IMR-90 (cell line): Measurements from ENCODE around the gene ARHGEF10L. TPM values are rescaled to one million over a fixed set of nuclear protein-coding genes. Genes with fewer than 3 reads are reported as not detected.

Experiments used
- ATAC-seq: fragments of 200-7000 bp; cut with Tn5 transposase; 2 replicates; pipeline ENCODE4 v1.9.1; 2020; ENCODE audit warnings: low read depth, mild to moderate bottlenecking, moderate library complexity
- BruUV-seq: library from RNA; stranded (reverse); fragments of 400-500 nt; replicated peaks from 2 replicates; lab custom pipeline; 2021; lab: Mats Ljungman, UMichigan
- CTCF ChIA-PET: fragments of 300-600 bp; formaldehyde crosslinking; extraction: SDS; loops from one replicate; lab custom pipeline; 2021; ENCODE audit warnings: antibody characterized with exemption; lab: Yijun Ruan, JAX
- POLR2A ChIA-PET: fragments of 300-600 bp; sonication (Branson Sonifier 250); formaldehyde crosslinking; loops from one replicate; lab custom pipeline; 2022; ENCODE audit warnings: antibody characterized with exemption; ENCODE audit not compliant: unreplicated experiment; lab: Charles Lee
- DNase-seq: peaks from one replicate; pipeline ENCODE4 v3.0.0; 2013
- H2AFZ ChIP-seq: replicated peaks from 2 replicates; pipeline ENCODE3; 2013; ENCODE audit warnings: low read length, mild to moderate bottlenecking; ENCODE audit not compliant: poor library complexity
- H2AK5ac ChIP-seq: 2 replicates; pipeline ENCODE4 v1.6.1; 2013; ENCODE audit warnings: low read depth, low read length, inconsistent platforms
- H2AK9ac ChIP-seq: replicated peaks from 2 replicates; pipeline ENCODE3; 2013; ENCODE audit warnings: mild to moderate bottlenecking, low read depth, low read length, moderate library complexity; ENCODE audit not compliant: poor library complexity
- H2BK120ac ChIP-seq: 2 replicates; pipeline ENCODE4 v1.6.1; 2013; ENCODE audit warnings: low read depth, low read length, inconsistent platforms
- H2BK15ac ChIP-seq: 3 replicates; pipeline ENCODE4 v1.6.1; 2013; ENCODE audit warnings: low read depth, low read length, inconsistent platforms
- H2BK20ac ChIP-seq: 2 replicates; pipeline ENCODE4 v1.6.1; 2013; ENCODE audit warnings: low read depth, mild to moderate bottlenecking, inconsistent platforms, low read length, moderate library complexity
- H2BK5ac ChIP-seq: 2 replicates; pipeline ENCODE4 v1.6.1; 2013; ENCODE audit warnings: mild to moderate bottlenecking, low read depth, low read length, inconsistent platforms; ENCODE audit not compliant: poor library complexity, severe bottlenecking
- H3K14ac ChIP-seq: replicated peaks from 2 replicates; pipeline ENCODE4 v1.6.1; 2013; ENCODE audit warnings: low read depth, low read length, inconsistent platforms
- H3K18ac ChIP-seq: 2 replicates; pipeline ENCODE4 v1.6.1; 2013; ENCODE audit warnings: low read depth, low read length, control low read depth
- H3K23ac ChIP-seq: 2 replicates; pipeline ENCODE4 v1.6.1; 2013; ENCODE audit warnings: low read depth, low read length, inconsistent platforms
- H3K27ac ChIP-seq: 2 replicates; pipeline ENCODE4 v1.5.1; 2013; ENCODE audit warnings: mild to moderate bottlenecking, control low read depth, low read length; ENCODE audit not compliant: insufficient read depth
- H3K27me3 ChIP-seq: 2 replicates; pipeline ENCODE4 v1.6.1; 2013; ENCODE audit warnings: low read length; ENCODE audit not compliant: control insufficient read depth, insufficient read depth
- H3K36me3 ChIP-seq: 2 replicates; pipeline ENCODE4 v1.6.1; 2013; ENCODE audit warnings: low read length, mixed read lengths; ENCODE audit not compliant: control insufficient read depth, insufficient read depth
- H3K4ac ChIP-seq: 2 replicates; pipeline ENCODE4 v1.6.1; 2013; ENCODE audit warnings: low read depth, low read length, inconsistent platforms
- H3K4me1 ChIP-seq: 2 replicates; pipeline ENCODE4 v1.6.1; 2013; ENCODE audit warnings: low read length, mixed read lengths; ENCODE audit not compliant: control insufficient read depth, insufficient read depth
- H3K4me2 ChIP-seq: 2 replicates; pipeline ENCODE4 v1.6.1; 2013; ENCODE audit warnings: low read depth, mild to moderate bottlenecking, control low read depth, low read length, moderate library complexity
- H3K4me3 ChIP-seq: 2 replicates; pipeline ENCODE4 v1.5.1; 2013; ENCODE audit warnings: low read depth, mild to moderate bottlenecking, control low read depth, low read length, moderate library complexity; ENCODE audit not compliant: insufficient read depth
- H3K56ac ChIP-seq: 2 replicates; pipeline ENCODE4 v1.6.1; 2013; ENCODE audit warnings: low read length, inconsistent platforms; ENCODE audit not compliant: insufficient read depth; ENCODE audit errors: extremely low read depth
- H3K79me1 ChIP-seq, 2 experiments: 2 replicates each; pipeline ENCODE4 v1.6.1; 2013; ENCODE audit warnings: low read length in 2 of 2, inconsistent platforms in 1 of 2, low read depth in 1 of 2
- H3K9ac ChIP-seq: 2 replicates; pipeline ENCODE4 v1.6.1; 2013; ENCODE audit warnings: low read depth, low read length, control low read depth
- H3K9me1 ChIP-seq: 2 replicates; pipeline ENCODE4 v1.6.1; 2013; ENCODE audit warnings: low read length, inconsistent platforms; ENCODE audit not compliant: insufficient read depth
- H3K9me3 ChIP-seq: 2 replicates; pipeline ENCODE4 v1.6.1; 2013; ENCODE audit warnings: low read length; ENCODE audit not compliant: control insufficient read depth, insufficient read depth
- H4K20me1 ChIP-seq: 2 replicates; pipeline ENCODE4 v1.6.1; 2013; ENCODE audit warnings: low read length, inconsistent platforms; ENCODE audit not compliant: insufficient read depth
- H4K5ac ChIP-seq: 2 replicates; pipeline ENCODE4 v1.6.1; 2013; ENCODE audit warnings: mild to moderate bottlenecking, low read depth, low read length, control low read depth
- H4K8ac ChIP-seq, 2 experiments: 2 replicates each; pipeline ENCODE4 v1.6.1; 2013; ENCODE audit warnings: low read depth in 2 of 2, low read length in 2 of 2, control low read depth in 1 of 2, inconsistent platforms in 1 of 2
- H4K91ac ChIP-seq: 2 replicates; pipeline ENCODE4 v1.6.1; 2013; ENCODE audit warnings: low read depth, low read length, inconsistent platforms; ENCODE audit not compliant: insufficient read depth
- BHLHE40 ChIP-seq: fragments of 150-350 bp; IDR thresholded peaks from 2 replicates; pipeline ENCODE4 v1.6.1; 2016; ENCODE audit warnings: mild to moderate bottlenecking, low read depth, low read length
- CEBPB ChIP-seq: IDR thresholded peaks from 2 replicates; pipeline ENCODE4 v1.6.1; 2012; ENCODE audit warnings: low read depth, low read length, improper control_type of control experiment
- CHD1 ChIP-seq: IDR thresholded peaks from 2 replicates; pipeline ENCODE4 v1.6.1; 2012; ENCODE audit warnings: low read depth, low read length, improper control_type of control experiment
- CTCF ChIP-seq: conservative IDR thresholded peaks from 2 replicates; pipeline ENCODE4 v1.5.1; 2012; ENCODE audit warnings: mild to moderate bottlenecking, low read depth, low read length, improper control_type of control experiment
- ELK1 ChIP-seq: fragments of 150-350 bp; IDR thresholded peaks from 2 replicates; pipeline ENCODE4 v1.6.1; 2016; ENCODE audit warnings: low read depth, mild to moderate bottlenecking, low read length, moderate library complexity, borderline replicate concordance
- FOS ChIP-seq: fragments of 150-350 bp; IDR thresholded peaks from 2 replicates; pipeline ENCODE4 v1.6.1; 2016; ENCODE audit warnings: low read depth, low read length
- MAFK ChIP-seq: IDR thresholded peaks from 2 replicates; pipeline ENCODE4 v1.6.1; 2012; ENCODE audit warnings: low read depth, low read length, improper control_type of control experiment
- MAZ ChIP-seq: IDR thresholded peaks from 2 replicates; pipeline ENCODE4 v1.6.1; 2012; ENCODE audit warnings: low read depth, mild to moderate bottlenecking, low read length, improper control_type of control experiment, moderate library complexity, borderline replicate concordance
- MXI1 ChIP-seq: IDR thresholded peaks from 2 replicates; pipeline ENCODE4 v1.6.1; 2012; ENCODE audit warnings: low read depth, mild to moderate bottlenecking, low read length, moderate library complexity, borderline replicate concordance
- NFE2L2 ChIP-seq: fragments of 150-350 bp; IDR thresholded peaks from 2 replicates; pipeline ENCODE4 v1.6.1; 2016; ENCODE audit warnings: low read depth, mild to moderate bottlenecking, low read length
- POLR2A ChIP-seq: IDR thresholded peaks from 2 replicates; pipeline ENCODE4 v1.6.1; 2012; ENCODE audit warnings: mild to moderate bottlenecking, low read depth, low read length
- RAD21 ChIP-seq: IDR thresholded peaks from 2 replicates; pipeline ENCODE4 v1.6.1; 2012; ENCODE audit warnings: low read length, improper control_type of control experiment
- RCOR1 ChIP-seq: IDR thresholded peaks from 2 replicates; pipeline ENCODE4 v1.6.1; 2012; ENCODE audit warnings: mild to moderate bottlenecking, low read length, improper control_type of control experiment; ENCODE audit not compliant: insufficient replicate concordance
- RFX5 ChIP-seq: IDR thresholded peaks from 2 replicates; pipeline ENCODE4 v1.8.0; 2012; ENCODE audit warnings: low read depth, mild to moderate bottlenecking, low read length, moderate library complexity
- USF2 ChIP-seq: fragments of 150-350 bp; IDR thresholded peaks from 2 replicates; pipeline ENCODE4 v1.6.1; 2017; ENCODE audit warnings: mild to moderate bottlenecking, antibody characterized with exemption, low read length, low read depth
- WGBS, 2 experiments: methylation state at CpG; one replicate each; pipeline versions ENCODE4 v1.1.5 to v1.1.7; 2013; ENCODE audit warnings: missing lambda C conversion rate in 2 of 2; ENCODE audit not compliant: insufficient read length in 1 of 2; ENCODE audit errors: extremely low coverage in 2 of 2; 5-methylcytosine and 5-hydroxymethylcytosine counted together
- dilution Hi-C: fragments of 300-500 bp; cut with HindIII; formaldehyde crosslinking; loops from one replicate; pipeline ENCODE4 v1.14.3; 2018; ENCODE audit warnings: low sequenced_read_pairs; ENCODE audit not compliant: unreplicated experiment
- in situ Hi-C: fragments of 300-500 bp; cut with MboI; formaldehyde crosslinking; loops from 3 replicates; pipeline ENCODE4 v1.14.3; 2019; ENCODE audit warnings: low sequenced_read_pairs, inconsistent platforms, mixed read lengths
- intact Hi-C: fragments of 100-400 bp; cut with micrococcal nuclease; formaldehyde crosslinking; loops from 2 replicates; pipeline ENCODE4 v1.10.0; 2022
- polyA plus RNA-seq, 3 experiments: library from polyadenylated mRNA; depleted of rRNA; stranded (reverse); fragments of >200 nt; gene quantifications; 2 replicates each; pipeline ENCODE4 v1.2.3, GENCODE V29; 2012; ENCODE audit warnings: low replicate concordance in 1 of 3
- total RNA-seq: library from RNA; depleted of rRNA; stranded (reverse); fragments of >200 nt; gene quantifications from 2 replicates; pipeline ENCODE4 v1.2.3, GENCODE V29; 2012

ARHGEF10L gene
- total and polyA plus RNA-seq, 2 of the 4 experiments (the other 2 are of a cell fraction) = 4.8 to 12.4 TPM

- BruUV-seq = no TSS peak
- WGBS, 2 experiments = 20% methylated on average over 1 of the region's 14 CpGs; no CpG with 5 or more reads in 1 of the 2 experiments
- peak; percentile 5; the same call in 1 of the 2 replicates for TF ChIP-seq USF2
- peak; percentile 45; the same call in 1 of the 2 replicates for TF ChIP-seq BHLHE40
- peak; percentile 98 for TF ChIP-seq RAD21
- no peak for TF ChIP-seq RFX5
- TF ChIP-seq NFE2L2 = no peak
- no peak for TF ChIP-seq MAZ
- TF ChIP-seq CEBPB = no peak
- no peak for TF ChIP-seq FOS
- no peak for TF ChIP-seq RCOR1
- TF ChIP-seq ELK1 = no peak
- TF ChIP-seq POLR2A = no peak
- TF ChIP-seq MAFK = no peak
- TF ChIP-seq CTCF = peak; percentile 94
- no peak for TF ChIP-seq CHD1
- no peak for TF ChIP-seq MXI1
Measured at GRCh38 chr1:17606826-17607440, 67.4 kb downstream of the ARHGEF10L start.

More at GRCh38 chr1:17606826-17607440, 67.4 kb downstream of the ARHGEF10L start:
- ChIA-PET CTCF (interaction anchor here (0.6 to 4.0 kb wide), 18 partner anchors 9 to 128 kb away, joined by 3 to 53 read pairs (median 4); no protein-coding TSS in a partner anchor), POLR2A (no interaction called here)
- H3K27ac ChIP-seq = no peak overlapping the region
- no peak overlapping the region for H3K23ac ChIP-seq
- intact Hi-C loops = loop anchor here (1.0 to 5.0 kb wide), 5 partner anchors 65 to 186 kb away; partner anchors contain the start of gene RCC2
- H3K9ac ChIP-seq = no peak overlapping the region
- H2AFZ ChIP-seq = no peak overlapping the region
- H3K4me2 ChIP-seq = no peak overlapping the region
- H3K9me3 ChIP-seq = no peaks in the 10 kb centered on the region
- dilution Hi-C loops = no loop called here
- no peak overlapping the region for H2AK5ac ChIP-seq
- H3K14ac ChIP-seq = no peak overlapping the region
- no peak overlapping the region for H2BK15ac ChIP-seq
- in situ Hi-C loops = loop anchor here (5.0 kb wide), 1 partner anchor 105 kb away; no protein-coding TSS in a partner anchor
- no peaks in the 10 kb centered on the region for H3K79me1 ChIP-seq
- DNase-seq (peak; percentile 60), ATAC-seq (peak; percentile 79)
- no peak overlapping the region for H3K56ac ChIP-seq
- no peaks in the 10 kb centered on the region for H3K9me1 ChIP-seq
- no peak overlapping the region for H4K5ac ChIP-seq
- no peaks in the 10 kb centered on the region; the same call in 1 of the 2 replicates for H4K20me1 ChIP-seq
- no peak overlapping the region for H3K4ac ChIP-seq
- H3K4me3 ChIP-seq = no peak overlapping the region
- no peak overlapping the region for H2BK5ac ChIP-seq
- peaks cover 4% of the 10 kb centered on the region; the same call in 1 of the 2 replicates for H3K36me3 ChIP-seq
- H2BK120ac ChIP-seq = no peak overlapping the region
- H3K18ac ChIP-seq = no peak overlapping the region
- no peaks in the 10 kb centered on the region for H3K27me3 ChIP-seq
- no peak overlapping the region for H2BK20ac ChIP-seq
- H4K91ac ChIP-seq = no peak overlapping the region
- H2AK9ac ChIP-seq = peak overlapping the region; percentile 82
- peaks cover 6% of the 10 kb centered on the region for H3K4me1 ChIP-seq
- no peak overlapping the region for H4K8ac ChIP-seq
